ENCODE data around the gene MRPL36. TPM values are rescaled to one million over a fixed set of nuclear protein-coding genes. Genes with fewer than 3 reads are reported as not detected.

Gene MRPL36
- total and polyA plus RNA-seq, 2 of the 4 experiments (the other 2 are of a cell fraction) = 85.9 to 103 TPM

GRCh38 chr5:1836891-1837880, 37.5 kb upstream of the MRPL36 start:
- H3K9me1 ChIP-seq (ENCODE audit: insufficient read depth, low read length) = no peaks in the 10 kb centered on the region
- peaks cover 58% of the 10 kb centered on the region for H3K27me3 ChIP-seq (ENCODE audit: control insufficient read depth, insufficient read depth, low read length)
- no peak overlapping the region for H2BK15ac ChIP-seq (ENCODE audit: low read depth, low read length)
- no peak overlapping the region for H4K5ac ChIP-seq (ENCODE audit: low read depth, low read length)
- no peak overlapping the region for H2BK5ac ChIP-seq (ENCODE audit: low read depth, low read length, poor library complexity, severe bottlenecking)
- no peak overlapping the region for H4K8ac ChIP-seq (ENCODE audit: low read depth in 2 of 2, low read length in 2 of 2)
- no peak overlapping the region for H2BK120ac ChIP-seq (ENCODE audit: low read depth, low read length)
- H2AK5ac ChIP-seq (ENCODE audit: low read depth, low read length) = no peak overlapping the region
- no peak overlapping the region for H2BK20ac ChIP-seq (ENCODE audit: low read depth, low read length)
- H3K9ac ChIP-seq (ENCODE audit: low read depth, low read length) = no peak overlapping the region
- no peak overlapping the region for H3K56ac ChIP-seq (ENCODE audit: extremely low read depth, insufficient read depth, low read length)
- no peak overlapping the region for H3K14ac ChIP-seq (replicated peaks; ENCODE audit: low read depth, low read length)
- H3K4me3 ChIP-seq (ENCODE audit: insufficient read depth, low read depth, low read length) = no peak overlapping the region
- peak overlapping the region; percentile 23 for H2AFZ ChIP-seq (replicated peaks; ENCODE audit: low read length, poor library complexity)
- H3K9me3 ChIP-seq (ENCODE audit: control insufficient read depth, insufficient read depth, low read length) = no peaks in the 10 kb centered on the region
- H2AK9ac ChIP-seq (replicated peaks; ENCODE audit: low read depth, low read length, poor library complexity) = no peak overlapping the region
- no peak for ATAC-seq (ENCODE audit: low read depth)
- WGBS, 2 experiments (ENCODE audit: extremely low coverage in 2 of 2, insufficient read length in 1 of 2) = 62% methylated on average over 9 of the region's 32 CpGs; no CpG with 5 or more reads in 1 of the 2 experiments
- no peak overlapping the region for H3K23ac ChIP-seq (ENCODE audit: low read depth, low read length)
- in situ Hi-C loops (cut with MboI; ENCODE audit: low sequenced_read_pairs) (no loop called here), intact Hi-C loops (cut with micrococcal nuclease) (no loop called here), dilution Hi-C loops (cut with HindIII; ENCODE audit: low sequenced_read_pairs, unreplicated experiment) (no loop called here)
- H3K4ac ChIP-seq (ENCODE audit: low read depth, low read length) = no peak overlapping the region
- CTCF ChIA-PET = no interaction called here
- no peak overlapping the region for H3K27ac ChIP-seq (ENCODE audit: insufficient read depth, low read length)
- H3K4me2 ChIP-seq (ENCODE audit: low read depth, low read length) = no peak overlapping the region
- H3K18ac ChIP-seq (ENCODE audit: low read depth, low read length) = no peak overlapping the region
- H3K4me1 ChIP-seq (ENCODE audit: control insufficient read depth, insufficient read depth, low read length) = no peaks in the 10 kb centered on the region
- no peak for DNase-seq
- POLR2A ChIA-PET (ENCODE audit: unreplicated experiment) = no interaction called here
- H3K79me1 ChIP-seq (ENCODE audit: low read depth in 1 of 2, low read length in 2 of 2) = no peaks in the 10 kb centered on the region
- no peaks in the 10 kb centered on the region for H4K20me1 ChIP-seq (ENCODE audit: insufficient read depth, low read length)
- no peak for TF ChIP-seq ELK1 (IDR thresholded peaks at IDR 0.05; ENCODE audit: borderline replicate concordance, low read depth, low read length)
- no peak for TF ChIP-seq MAZ (IDR thresholded peaks at IDR 0.05; ENCODE audit: borderline replicate concordance, low read depth, low read length)
- TF ChIP-seq FOS (IDR thresholded peaks at IDR 0.05; ENCODE audit: low read depth, low read length) = no peak
- TF ChIP-seq RCOR1 (IDR thresholded peaks at IDR 0.05; ENCODE audit: insufficient replicate concordance, low read length) = no peak
- no peak for TF ChIP-seq MAFK (IDR thresholded peaks at IDR 0.05; ENCODE audit: low read depth, low read length)
- TF ChIP-seq SMC3 (IDR thresholded peaks at IDR 0.05; ENCODE audit: low read depth, low read length) = no peak
- TF ChIP-seq RAD21 (IDR thresholded peaks at IDR 0.05; ENCODE audit: low read length) = no peak
- no peak for TF ChIP-seq NFE2L2 (IDR thresholded peaks at IDR 0.05; ENCODE audit: low read depth, low read length)
- no peak for TF ChIP-seq RFX5 (IDR thresholded peaks at IDR 0.05; ENCODE audit: low read depth, low read length)
- no peak for TF ChIP-seq CEBPB (IDR thresholded peaks at IDR 0.05; ENCODE audit: low read depth, low read length)
- TF ChIP-seq CTCF (conservative IDR thresholded peaks at IDR 0.05; ENCODE audit: low read depth, low read length) = no peak
- H3K36me3 ChIP-seq (ENCODE audit: control insufficient read depth, insufficient read depth, low read length) = no peaks in the 10 kb centered on the region
- no peak overlapping the region for H4K91ac ChIP-seq (ENCODE audit: insufficient read depth, low read depth, low read length)
- BruUV-seq (replicated peaks) = no TSS peak

Measured in IMR-90 (cell line).